Hepatocyte (in vitro differentiated cells): ENCODE data around the gene HNRNPF. TPM values are rescaled to one million over a fixed set of nuclear protein-coding genes. Genes with fewer than 3 reads are reported as not detected.

Source experiments
- DNase-seq: peaks from one replicate; pipeline ENCODE4 v3.0.0-alpha.2; 2016; ENCODE audit warnings: low spot score
- H2AFZ ChIP-seq: fragments of 200-600 bp; sonication (generic); 2 replicates; pipeline ENCODE4 v1.6.0; 2016; ENCODE audit warnings: antibody characterized with exemption, mild to moderate bottlenecking
- H3K27ac ChIP-seq: fragments of 200-600 bp; sonication (generic); 2 replicates; pipeline ENCODE4 v1.5.1; 2016; ENCODE audit warnings: mild to moderate bottlenecking
- H3K27me3 ChIP-seq: fragments of 200-600 bp; sonication (generic); 2 replicates; pipeline ENCODE4 v1.6.1; 2016
- H3K36me3 ChIP-seq: fragments of 200-600 bp; sonication (generic); replicated peaks from 2 replicates; pipeline ENCODE4 v1.5.1; 2016; ENCODE audit warnings: low read depth; ENCODE audit not compliant: insufficient read depth
- H3K4me1 ChIP-seq: fragments of 200-600 bp; sonication (generic); 2 replicates; pipeline ENCODE4 v1.5.1; 2016; ENCODE audit warnings: mild to moderate bottlenecking, moderate library complexity; ENCODE audit not compliant: insufficient read depth
- H3K4me2 ChIP-seq: fragments of 200-600 bp; sonication (generic); 2 replicates; pipeline ENCODE4 v1.6.0; 2016
- H3K4me3 ChIP-seq: fragments of 200-600 bp; sonication (generic); 2 replicates; pipeline ENCODE4 v1.5.1; 2016; ENCODE audit warnings: mild to moderate bottlenecking
- H3K79me2 ChIP-seq: fragments of 200-600 bp; sonication (generic); 2 replicates; pipeline ENCODE4 v1.6.0; 2017; ENCODE audit warnings: mild to moderate bottlenecking
- H3K9me2 ChIP-seq: fragments of 200-600 bp; sonication (generic); replicated peaks from 2 replicates; pipeline ENCODE4 v1.6.0; 2017; ENCODE audit warnings: mild to moderate bottlenecking; ENCODE audit not compliant: insufficient read depth
- H3K9me3 ChIP-seq: fragments of 200-600 bp; sonication (generic); 2 replicates; pipeline ENCODE4 v1.5.1; 2016; ENCODE audit warnings: low read depth, mild to moderate bottlenecking
- H4K20me1 ChIP-seq: fragments of 200-600 bp; sonication (generic); 2 replicates; pipeline ENCODE4 v1.6.0; 2016; ENCODE audit warnings: mild to moderate bottlenecking; ENCODE audit not compliant: insufficient read depth, poor library complexity, severe bottlenecking
- CTCF ChIP-seq: fragments of 200-600 bp; sonication (generic); IDR thresholded peaks from 2 replicates; pipeline ENCODE4 v1.5.1; 2016; ENCODE audit warnings: antibody characterized with exemption, mild to moderate bottlenecking; ENCODE audit not compliant: poor library complexity
- EZH2 ChIP-seq: fragments of 200-600 bp; sonication (generic); IDR thresholded peaks from 2 replicates; pipeline ENCODE4 v1.6.1; 2016; ENCODE audit warnings: antibody characterized with exemption, mild to moderate bottlenecking, borderline replicate concordance
- EZH2phosphoT487 ChIP-seq: fragments of 200-600 bp; sonication (generic); IDR thresholded peaks from one replicate; pipeline ENCODE4 v1.6.1; 2018; ENCODE audit warnings: antibody characterized with exemption, mild to moderate bottlenecking, low read depth, moderate library complexity; ENCODE audit not compliant: unreplicated experiment, severe bottlenecking
- WGBS: methylation state at CpG from one replicate; pipeline ENCODE4 v1.1.6; 2016; ENCODE audit warnings: low lambda C conversion rate; ENCODE audit errors: missing lambda C conversion rate; 5-methylcytosine and 5-hydroxymethylcytosine counted together
- polyA plus RNA-seq: library from polyadenylated mRNA; unstranded; fragments of >200 nt; fragmentation: Nextera tagmentation; extraction: Ambion mirVana; gene quantifications from 2 replicates; pipeline ENCODE4 v1.2.1, GENCODE V29; 2016
- total RNA-seq: library from RNA; depleted of rRNA; stranded (reverse); fragments of >200 nt; gene quantifications from 2 replicates; pipeline ENCODE4 v1.2.3, GENCODE V29; 2014

The HNRNPF gene
- total and polyA plus RNA-seq, 2 experiments from 2014 or later: 134 to 217 TPM

- Histone ChIP-seq H3K4me3 (no peak overlapping the region), H3K79me2 (no peaks in the 10 kb centered on the region), H3K4me1 (peaks cover 6% of the 10 kb centered on the region), H3K9me3 (no peaks in the 10 kb centered on the region), H3K27me3 (no peaks in the 10 kb centered on the region), H4K20me1 (no peaks in the 10 kb centered on the region), H3K36me3 (no peaks in the 10 kb centered on the region), H3K4me2 (no peak overlapping the region), H2AFZ (no peak overlapping the region), H3K9me2 (no peaks in the 10 kb centered on the region), H3K27ac (no peak overlapping the region)
- TF ChIP-seq EZH2phosphoT487: no peak
- no peak for TF ChIP-seq EZH2
- TF ChIP-seq CTCF: no peak
- WGBS: 89% methylated on average over 6 of the region's 14 CpGs
- no peak for DNase-seq
Measured at GRCh38 chr10:43351301-43351700, 57.7 kb downstream of the HNRNPF start.

- TF ChIP-seq EZH2phosphoT487: no peak
- no peak for TF ChIP-seq CTCF
- no peak for TF ChIP-seq EZH2
- H3K9me2 ChIP-seq: no peaks in the 10 kb centered on the region
- H3K4me1 ChIP-seq: peaks cover 6% of the 10 kb centered on the region
- 95% methylated on average over 34 of the region's 34 CpGs for WGBS
- H3K27ac ChIP-seq: no peak overlapping the region
- H3K4me3 ChIP-seq: no peak overlapping the region
- no peaks in the 10 kb centered on the region for H4K20me1 ChIP-seq
- no peaks in the 10 kb centered on the region for H3K27me3 ChIP-seq
- no peaks in the 10 kb centered on the region for H3K79me2 ChIP-seq
- DNase-seq: no peak
- no peak overlapping the region for H2AFZ ChIP-seq
- no peaks in the 10 kb centered on the region for H3K9me3 ChIP-seq
- no peak overlapping the region for H3K4me2 ChIP-seq
- H3K36me3 ChIP-seq: no peaks in the 10 kb centered on the region
Measured at GRCh38 chr10:43350686-43351085, 58.3 kb downstream of the HNRNPF start.

DNA sequence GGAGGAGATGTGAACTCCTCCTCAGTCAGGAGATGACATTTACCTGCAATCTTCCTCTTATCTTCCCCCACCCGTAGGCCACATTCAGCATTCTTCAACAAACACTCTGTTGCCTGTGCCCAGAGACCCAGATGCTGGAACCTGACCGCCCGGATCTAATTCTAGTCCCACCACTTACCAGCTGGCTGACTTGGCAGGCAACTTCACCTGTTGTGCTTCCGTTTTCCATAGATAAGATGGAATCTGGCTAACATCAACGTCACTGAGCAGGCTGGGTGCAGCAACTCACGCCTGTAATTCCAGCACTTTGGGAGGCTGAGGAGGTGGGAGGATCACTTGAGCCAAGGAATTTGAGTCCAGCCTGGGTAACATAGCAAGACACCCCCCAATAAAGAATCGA is 58.8 kb downstream of the HNRNPF start:
- Histone ChIP-seq H4K20me1 (no peaks in the 10 kb centered on the region), H3K27ac (no peak overlapping the region), H3K9me3 (no peaks in the 10 kb centered on the region), H3K27me3 (no peaks in the 10 kb centered on the region), H3K4me2 (no peak overlapping the region), H3K4me1 (peaks cover 6% of the 10 kb centered on the region), H3K36me3 (no peaks in the 10 kb centered on the region), H2AFZ (no peak overlapping the region), H3K79me2 (no peaks in the 10 kb centered on the region), H3K4me3 (no peak overlapping the region), H3K9me2 (no peaks in the 10 kb centered on the region)
- 41% methylated on average over 7 of the region's 7 CpGs for WGBS
- TF ChIP-seq EZH2: no peak
- no peak for TF ChIP-seq EZH2phosphoT487
- DNase-seq: no peak

DNA sequence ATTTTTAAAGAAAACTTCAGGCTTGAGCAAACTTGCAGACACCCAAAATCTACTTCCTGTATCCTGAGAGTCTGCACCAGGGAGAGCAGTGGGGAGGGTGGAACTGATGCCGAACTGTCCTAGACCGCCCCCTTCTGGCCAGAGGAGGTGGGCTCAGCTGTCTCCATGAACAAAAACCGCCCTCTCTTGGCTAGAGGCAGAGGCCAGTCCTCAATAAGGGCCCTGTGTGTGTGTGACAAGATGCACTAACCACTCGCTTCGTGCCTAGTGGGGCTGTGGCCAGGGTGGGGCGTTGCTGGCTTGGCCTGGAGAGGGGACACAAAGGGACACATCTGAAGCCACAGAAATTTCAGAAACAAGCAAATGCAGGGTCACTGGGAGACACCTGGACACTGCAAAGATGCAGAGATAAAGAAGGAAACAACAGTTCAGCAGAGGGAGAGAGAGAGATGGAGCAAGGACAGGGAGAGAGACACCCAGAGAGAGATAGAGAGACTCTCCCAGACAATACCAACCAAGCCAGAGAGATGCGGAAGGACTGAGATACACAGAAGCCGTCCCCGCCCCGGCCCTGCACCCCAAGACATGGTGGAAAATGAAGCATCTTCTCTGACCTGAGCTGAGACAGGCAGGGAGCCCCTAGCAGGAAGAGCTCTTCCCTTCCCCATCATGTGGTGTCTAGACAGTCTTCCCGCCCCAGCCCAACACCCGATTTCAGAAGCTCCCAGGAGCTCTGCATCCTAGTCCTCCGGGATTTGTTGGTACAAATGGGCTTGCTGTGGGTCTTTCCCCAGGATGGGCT is 60.3 kb downstream of the HNRNPF start:
- WGBS: 53% methylated on average over 13 of the region's 13 CpGs
- no peak overlapping the region for H2AFZ ChIP-seq
- no peaks in the 10 kb centered on the region for H3K79me2 ChIP-seq
- H3K27ac ChIP-seq: no peak overlapping the region
- H3K36me3 ChIP-seq: no peaks in the 10 kb centered on the region
- H3K9me2 ChIP-seq: no peaks in the 10 kb centered on the region
- no peaks in the 10 kb centered on the region for H4K20me1 ChIP-seq
- peak; percentile 89 for TF ChIP-seq CTCF
- no peak for TF ChIP-seq EZH2
- TF ChIP-seq EZH2phosphoT487: no peak
- H3K9me3 ChIP-seq: no peaks in the 10 kb centered on the region
- no peaks in the 10 kb centered on the region for H3K27me3 ChIP-seq
- no peak overlapping the region for H3K4me2 ChIP-seq
- no peak overlapping the region for H3K4me3 ChIP-seq
- DNase-seq: peak; percentile 90
- H3K4me1 ChIP-seq: no peaks in the 10 kb centered on the region
